ENCODE measurements around the gene LGALS9.
A peak's percentile ranks its signal among the peaks of the same experiment; 100 is the strongest.

The LGALS9 gene

DNA sequence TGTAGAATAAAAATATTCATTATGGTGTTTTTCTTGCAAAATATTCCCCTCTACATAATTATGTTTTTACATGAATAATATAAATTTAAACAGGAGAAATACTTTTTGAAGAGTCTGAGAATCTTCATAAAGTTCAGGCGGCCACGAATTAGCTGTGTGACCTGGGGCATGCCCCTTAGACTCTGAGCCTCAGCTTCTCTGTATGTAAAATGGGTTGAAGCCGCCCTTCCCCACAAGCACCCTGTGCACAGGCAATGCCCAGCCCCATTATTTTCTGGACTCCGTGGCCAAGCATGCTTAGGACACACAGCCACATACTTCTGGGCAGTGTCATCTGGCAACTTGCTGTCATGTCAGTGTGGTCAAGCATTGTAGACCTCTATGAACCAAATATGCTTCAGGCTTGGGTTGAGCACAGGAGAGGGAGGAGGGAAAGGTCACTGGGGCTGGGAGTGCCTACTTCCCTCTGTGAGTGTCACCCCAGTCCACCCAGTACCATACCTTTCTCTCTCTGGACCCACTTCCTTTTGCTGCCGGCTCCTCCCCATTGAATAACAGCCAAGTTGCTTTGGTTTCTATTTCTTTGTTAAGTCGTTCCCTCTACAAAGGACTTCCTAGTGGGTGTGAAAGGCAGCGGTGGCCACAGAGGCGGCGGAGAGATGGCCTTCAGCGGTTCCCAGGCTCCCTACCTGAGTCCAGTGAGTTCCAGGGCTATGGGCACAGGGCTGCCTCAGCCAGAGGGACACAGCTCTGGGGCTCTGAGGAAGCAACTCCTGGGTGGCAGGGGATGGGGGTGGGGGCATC is at the start of gene LGALS9:
Gene LGALS9, plus strand, starts transcription at position 582 of the 804 bp plus-strand sequence. Its CDS starts 78 bp downstream, at position 660.
- DNase-seq = peak; percentile 7 to 15

DNA sequence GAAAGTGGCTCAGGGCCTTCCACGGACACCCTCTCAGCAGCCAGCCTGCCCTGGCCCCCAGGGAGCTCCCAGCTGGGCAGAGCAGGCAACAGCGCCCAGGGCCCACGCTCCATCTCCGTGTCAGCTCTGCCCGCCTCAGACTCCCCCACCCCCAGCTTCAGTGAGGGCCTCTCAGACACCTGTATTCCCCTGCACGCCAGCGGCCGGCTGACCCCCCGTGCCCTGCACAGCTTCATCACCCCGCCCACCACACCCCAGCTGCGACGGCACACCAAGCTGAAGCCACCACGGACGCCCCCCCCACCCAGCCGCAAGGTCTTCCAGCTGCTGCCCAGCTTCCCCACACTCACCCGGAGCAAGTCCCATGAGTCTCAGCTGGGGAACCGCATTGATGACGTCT is 48.3 kb upstream of the LGALS9 start:
- DNase-seq = no peak

DNA sequence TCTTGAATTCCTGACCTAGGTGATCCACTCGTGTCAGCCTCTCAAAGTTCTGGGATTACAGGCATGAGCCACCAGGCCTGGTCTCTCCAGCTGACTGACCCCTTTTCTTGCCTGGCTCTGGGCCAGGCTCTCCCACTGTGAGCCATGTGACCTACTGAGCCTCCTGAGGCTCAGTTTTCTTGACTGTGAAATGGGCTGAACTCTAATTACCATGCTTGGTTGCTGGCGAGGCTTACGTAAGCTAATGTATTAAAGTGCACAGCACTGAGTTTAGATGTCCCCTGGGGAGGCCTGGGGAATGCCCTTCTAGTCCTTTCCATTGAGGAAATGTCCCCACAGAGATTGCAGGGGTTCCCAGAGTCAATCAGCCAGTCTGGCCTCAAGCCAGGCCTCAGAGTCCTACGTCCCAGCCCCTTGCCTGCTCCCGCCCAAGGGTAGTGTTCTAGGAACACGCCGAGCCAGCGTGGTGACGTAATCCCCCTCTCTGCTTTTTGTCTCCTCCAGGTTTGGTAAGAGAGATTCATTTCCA is 45.8 kb upstream of the LGALS9 start:
- no peak for DNase-seq

DNA sequence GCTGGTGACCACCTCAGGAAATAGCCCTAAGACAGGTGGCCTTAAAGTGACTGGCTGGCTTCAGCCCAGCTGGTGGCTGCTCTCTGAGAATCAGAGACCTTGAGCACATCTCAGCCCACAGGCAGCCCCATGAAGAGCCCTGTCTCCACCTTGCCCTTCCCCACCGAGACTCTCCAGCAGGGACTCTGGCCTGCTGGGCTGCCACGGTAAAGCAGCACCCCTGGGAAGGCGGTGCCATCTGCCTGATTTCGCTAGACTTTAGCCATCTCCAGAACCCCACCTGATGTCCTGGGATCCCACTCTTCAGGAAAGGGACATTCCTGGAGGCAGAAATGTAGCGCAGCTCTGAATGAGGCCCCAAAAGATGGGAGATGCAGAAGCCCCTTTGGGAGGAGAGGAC is 45.2 kb upstream of the LGALS9 start:
- DNase-seq = no peak

DNA sequence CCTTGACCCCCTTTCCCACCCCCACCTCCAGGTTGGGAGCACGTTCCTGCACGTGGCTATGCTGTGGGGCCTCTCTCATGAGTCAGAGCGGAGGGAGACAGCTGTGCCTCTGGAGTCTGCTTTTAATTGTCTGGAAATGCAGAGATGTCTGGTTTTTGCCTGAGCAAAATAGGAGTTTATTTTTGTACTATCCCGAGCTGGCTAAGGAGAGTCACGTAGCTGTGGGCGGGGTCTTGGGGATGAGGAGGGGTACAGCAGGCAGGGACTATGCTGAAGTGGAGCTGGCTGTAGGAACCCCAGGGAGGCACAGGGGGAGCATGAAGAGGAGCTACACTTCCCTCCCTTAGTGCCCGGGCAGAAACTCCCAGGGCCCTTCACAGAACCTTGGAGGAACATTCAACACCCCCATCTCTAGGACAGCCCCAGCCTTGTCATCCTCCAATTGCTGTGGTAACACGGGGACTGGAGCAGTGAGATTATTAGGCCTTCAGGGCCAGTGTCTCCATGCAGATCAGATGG is 44.7 kb upstream of the LGALS9 start:
- DNase-seq = no peak

DNA sequence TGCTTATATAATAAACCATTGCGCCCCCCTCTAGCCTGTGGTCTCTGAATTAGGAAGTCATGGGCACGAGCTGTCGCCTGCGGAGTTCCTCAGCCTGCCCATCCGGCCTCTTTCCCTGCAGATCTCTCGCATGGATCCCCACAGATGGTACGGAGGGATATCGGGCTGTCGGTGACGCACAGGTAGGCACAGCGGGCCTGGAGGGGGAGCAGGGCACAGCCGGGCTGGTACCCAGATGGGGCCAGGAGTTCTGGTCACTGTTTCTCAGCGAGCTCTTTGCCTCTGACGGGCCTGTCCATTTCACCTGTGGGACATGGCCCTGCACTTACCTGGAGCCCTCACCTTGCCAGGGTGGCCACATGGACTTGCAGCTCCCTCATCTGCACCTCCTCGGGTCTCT is 42.6 kb upstream of the LGALS9 start:
- no peak for DNase-seq

DNA sequence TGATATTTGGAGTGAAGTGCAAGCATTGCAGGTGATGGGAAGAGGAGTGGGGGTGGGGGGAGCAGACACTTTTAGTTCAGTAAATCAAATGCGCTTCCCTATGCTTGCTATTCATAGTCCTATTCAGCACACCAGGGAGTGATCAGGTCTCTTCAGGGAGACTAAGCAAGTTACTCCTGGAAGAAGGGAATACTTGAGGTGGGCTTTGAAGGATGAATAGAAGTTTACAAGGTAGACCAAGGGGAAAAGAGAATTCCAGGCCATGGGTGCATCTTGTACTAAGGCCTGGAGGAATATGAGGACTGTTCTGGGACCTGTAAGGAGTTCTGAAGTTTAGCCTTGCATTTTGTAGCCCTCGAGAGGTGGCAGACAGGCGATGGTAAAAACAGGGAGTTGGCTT is 40.1 kb upstream of the LGALS9 start:
- DNase-seq = no peak

DNA sequence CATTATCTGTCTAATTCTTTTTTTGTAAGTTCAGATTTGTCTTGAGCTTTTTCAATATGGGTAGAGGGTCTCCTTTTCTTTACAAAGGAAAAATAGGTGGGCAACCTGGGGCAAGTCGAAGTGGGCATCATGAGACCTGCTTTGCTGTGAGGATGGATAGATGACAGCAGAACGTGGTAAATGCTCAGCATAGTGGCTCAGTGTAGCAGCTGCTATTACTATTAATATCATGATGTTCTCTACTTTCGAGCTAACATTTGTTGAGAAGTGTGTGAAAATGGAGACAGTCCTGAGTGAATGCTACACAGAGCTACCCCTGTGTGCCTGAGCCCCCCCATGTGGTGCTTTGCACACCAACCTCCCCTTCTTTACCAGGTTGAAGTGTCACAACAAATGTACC is 39.0 kb upstream of the LGALS9 start:
- no peak for DNase-seq

DNA sequence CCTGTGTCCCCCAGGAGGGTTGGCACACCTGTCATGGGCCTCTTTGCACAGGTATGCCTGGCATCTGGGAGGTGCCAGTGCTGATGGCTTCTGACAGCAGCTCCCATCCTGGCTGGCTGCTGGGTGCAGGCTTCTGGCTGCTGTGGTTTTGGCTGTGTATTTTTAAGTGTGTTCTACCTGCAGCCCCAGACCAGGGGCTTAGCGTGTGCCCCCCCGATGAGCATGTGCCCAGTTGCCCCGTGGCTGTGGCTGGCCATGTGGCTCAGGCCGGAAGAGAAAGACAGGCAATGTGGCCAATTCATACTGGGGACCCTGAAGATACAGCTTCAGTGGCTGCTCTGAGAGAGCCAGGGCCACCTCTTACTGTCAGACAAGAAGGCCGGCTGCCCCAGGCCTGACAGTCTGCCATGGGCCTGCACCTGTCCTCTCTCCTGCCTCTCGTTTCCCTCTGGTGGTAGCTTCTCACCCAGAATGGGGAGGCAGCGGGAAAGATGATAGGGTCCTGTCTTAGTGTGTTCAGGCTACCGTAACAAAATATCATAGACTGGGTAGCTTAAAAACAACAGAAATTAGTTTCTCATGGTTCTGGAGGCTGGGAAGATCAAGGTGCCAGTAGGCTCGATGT is 37.6 kb upstream of the LGALS9 start:
- no peak for DNase-seq

DNA sequence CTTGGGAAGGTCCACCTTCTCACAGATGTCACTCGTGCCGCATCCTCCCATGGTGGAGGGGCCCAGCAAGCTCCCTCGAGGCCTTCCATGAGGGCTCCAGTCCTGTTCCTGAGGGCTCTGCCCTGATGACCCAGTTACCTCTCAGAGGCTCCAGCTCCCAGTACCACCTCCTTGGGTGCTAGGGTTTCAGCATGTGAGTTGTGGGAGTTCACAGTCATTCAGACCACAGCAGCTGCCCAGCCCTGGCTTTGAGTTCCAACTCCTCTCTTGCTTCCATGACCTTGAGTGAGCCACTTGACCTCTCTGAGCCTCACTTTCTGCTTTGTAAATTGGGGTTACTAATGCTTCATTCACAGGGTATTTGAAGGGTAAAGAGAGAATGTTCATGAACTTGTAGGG is 37.1 kb upstream of the LGALS9 start:
- no peak for DNase-seq

DNA sequence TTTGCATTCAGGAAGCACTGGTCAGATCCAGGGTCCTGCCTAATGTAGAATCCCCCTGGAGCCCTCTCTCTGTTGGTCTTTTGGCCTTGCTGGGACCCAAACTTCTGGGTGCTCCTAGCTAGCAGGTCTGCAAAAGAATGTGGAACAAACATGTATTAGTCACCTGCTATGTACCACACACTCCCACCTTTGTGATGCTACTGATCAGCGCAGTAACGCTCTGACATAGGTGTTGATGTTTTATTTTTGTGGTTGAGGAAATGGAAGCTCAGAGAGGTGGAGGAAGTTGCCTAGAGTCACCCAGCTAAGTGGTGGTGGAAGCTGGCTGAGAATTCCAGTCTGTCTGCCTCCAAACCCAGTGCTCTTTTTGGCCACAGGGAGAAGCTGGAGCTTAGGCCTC is 35.8 kb upstream of the LGALS9 start:
- no peak for DNase-seq

DNA sequence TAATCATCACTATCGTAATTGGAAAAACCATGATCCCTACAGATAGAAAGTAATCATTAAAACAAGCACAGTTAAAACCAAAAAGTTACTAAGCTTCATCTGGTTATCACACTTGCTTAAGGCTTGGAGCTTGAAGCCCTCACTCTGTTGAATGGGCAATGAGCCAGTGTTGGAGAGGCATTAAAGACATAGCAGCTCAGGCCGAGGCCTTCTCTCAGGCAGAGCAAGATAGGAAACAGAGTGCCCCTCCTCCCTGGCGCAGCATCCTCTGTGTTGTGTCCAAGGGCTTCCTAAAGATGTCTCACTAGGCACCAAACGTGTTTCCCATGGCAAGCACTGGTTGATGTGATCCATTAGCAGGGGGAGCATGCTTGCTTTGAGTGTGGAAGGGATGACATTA is 34.9 kb upstream of the LGALS9 start:
- DNase-seq = no peak

DNA sequence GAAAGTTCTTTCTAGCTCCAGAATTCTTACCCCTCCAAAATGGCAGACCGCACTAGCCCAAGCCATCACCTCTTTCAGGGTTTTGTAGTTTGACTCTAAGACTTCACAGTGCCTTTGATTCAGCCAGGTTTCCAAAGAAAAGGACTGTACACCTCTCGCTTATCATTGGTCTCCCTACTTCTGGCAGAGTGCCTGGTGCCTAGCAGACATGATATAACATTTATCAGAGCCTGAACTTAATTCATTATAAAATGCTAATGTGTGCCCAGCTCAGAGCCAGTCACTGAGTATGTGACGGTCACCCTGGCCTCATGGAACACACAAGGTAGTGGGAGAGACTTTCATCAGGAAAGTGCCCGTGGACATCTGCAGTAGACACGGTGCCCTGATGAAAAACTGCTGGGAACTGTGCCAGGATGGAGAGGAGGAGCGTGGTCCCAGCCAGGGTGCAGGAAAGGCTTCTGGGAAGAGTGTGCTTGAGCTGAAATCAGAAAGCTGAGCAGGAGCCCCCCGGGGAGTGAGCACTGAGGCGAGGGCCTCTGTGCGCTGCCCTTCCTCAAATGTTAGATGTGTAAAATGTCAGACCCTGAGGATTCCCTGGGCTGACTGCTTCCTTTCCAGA is 34.3 kb upstream of the LGALS9 start:
- no peak for DNase-seq

DNA sequence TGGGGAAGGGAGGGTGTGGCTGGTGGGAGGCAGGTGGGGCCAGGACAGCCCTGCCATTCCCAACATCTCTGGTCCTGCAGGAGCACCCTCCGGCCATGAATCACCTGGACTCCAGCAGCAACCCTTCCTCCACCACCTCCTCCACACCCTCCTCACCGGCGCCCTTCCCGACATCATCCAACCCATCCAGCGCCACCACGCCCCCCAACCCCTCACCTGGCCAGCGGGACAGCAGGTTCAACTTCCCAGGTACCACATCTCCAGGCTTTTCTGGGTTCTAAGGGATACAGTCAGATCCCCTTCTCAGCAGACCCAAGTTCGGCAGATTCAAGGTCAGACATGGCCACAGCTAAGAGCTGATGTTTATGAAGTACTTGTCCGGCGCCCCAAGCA is 33.8 kb upstream of the LGALS9 start:
- DNase-seq = no peak

DNA sequence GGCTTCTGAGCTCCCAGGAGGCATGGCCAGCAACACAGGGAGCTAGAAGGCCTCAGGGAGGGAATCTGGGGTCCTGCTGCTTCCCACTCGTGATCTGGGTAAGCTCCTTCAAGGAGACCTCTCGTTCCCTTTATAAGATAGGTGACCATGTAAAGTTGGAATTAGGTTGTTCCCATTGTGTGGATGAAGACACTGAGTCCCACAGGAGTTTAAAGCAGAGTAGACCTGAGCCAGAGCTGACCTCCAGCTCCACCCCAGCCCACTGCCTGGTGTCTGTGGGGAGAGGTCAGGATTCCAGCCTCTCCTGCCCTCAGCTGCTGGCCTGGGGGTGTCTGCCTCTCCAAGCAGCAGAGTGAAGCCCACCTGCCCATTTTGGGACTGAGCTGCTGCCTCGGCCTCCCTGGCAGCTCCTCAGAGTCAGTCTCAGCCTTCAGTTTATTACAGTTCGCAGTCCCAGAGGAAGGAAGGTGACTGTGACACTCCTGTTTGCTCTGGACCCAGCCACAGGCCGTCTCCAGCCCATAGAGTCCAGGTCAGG is 33.1 kb upstream of the LGALS9 start:
- no peak for DNase-seq

DNA sequence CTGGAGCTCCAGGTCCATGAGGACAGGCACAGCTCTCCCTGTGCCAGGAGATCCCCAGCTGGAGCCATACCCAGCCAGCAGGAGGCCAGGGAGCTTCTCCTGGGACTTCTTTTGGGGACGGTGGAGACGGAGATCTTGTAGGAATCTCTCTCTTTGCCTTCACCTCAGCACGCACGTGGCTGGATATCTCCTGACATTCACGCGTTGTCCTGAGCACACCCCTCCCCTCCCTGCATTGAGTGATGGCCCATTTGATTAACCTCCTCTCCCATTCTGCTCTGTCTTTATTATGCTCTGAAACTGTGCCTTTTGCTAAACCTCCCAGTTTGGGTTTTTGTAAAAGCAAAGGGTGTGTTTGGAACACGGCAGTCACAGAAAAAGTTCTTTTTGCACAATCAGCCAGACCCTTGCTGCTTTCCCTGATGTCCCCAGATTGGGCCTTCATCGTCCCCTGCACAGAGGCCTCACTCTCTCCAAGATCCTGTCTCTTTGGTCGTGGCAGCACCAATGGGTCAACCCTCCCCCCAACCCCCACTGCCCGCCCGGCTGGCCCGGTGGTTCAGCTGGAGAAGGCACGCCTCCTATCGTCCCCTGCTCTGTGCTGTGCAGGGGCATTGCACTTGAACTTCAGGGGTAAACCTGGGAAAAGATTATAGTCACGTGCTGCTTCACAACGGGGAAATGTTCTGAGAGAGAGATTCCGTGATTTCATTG is 32.5 kb upstream of the LGALS9 start:
- DNase-seq = no peak

DNA sequence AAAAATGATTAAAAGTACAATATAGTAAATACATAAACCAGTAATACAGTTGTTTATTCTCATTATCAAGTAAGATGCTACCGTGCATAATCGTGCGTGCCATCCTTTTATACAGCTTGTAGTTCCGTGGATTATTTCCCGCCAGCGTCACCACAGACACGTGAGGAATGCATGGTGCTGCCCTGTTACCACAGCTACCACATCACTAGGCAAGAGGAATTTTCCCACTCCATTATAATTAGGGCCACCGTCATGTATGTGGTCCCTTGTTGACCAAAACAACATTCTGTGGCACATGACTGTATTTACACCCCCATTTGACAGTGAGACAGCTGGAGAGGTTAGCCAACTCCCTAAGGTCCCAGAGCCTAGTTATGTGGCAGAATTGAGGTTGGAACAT is 30.5 kb upstream of the LGALS9 start:
- no peak for DNase-seq

DNA sequence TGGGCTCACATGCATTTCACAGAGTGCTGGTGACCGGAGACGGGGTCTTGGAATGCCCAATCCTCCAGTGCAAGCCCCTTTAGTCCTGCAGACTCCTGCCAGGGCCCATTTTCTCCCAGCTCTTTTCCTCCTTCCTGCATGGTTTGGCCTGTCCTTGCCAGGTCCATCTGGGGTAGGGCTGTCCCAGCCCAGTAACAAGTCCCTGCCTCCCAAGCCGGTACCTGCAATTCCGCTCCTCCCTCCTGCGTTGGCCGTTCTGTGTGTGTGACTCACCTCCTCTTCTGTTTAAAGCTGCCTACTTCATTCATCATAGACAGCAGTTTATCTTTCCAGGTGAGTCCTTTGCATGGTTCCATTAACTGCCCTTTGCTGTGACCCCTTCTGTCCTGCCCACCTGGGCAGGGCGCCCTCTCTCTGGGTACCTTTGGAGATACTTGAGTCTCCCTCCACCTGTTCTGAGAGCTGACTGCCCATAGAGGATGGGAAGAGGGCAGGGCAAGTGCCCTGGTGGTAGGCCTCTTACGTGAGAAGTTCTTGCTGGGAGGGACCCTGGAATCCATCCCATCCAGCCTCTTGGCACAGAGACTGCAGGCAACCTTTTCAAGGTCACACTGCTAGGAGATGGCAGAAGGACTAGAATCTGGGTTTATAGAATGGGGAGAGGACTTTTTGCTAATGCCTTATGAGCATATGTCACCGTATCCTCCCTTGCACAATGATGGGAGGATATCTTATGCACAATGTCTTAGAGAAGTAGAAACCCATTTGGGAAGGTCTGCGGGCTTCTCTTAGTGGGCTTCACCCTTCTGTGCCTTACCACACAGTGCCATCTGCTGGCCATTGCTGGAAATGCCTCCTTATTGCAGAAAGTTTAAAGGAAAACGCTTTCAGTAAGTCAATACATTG is 29.7 kb upstream of the LGALS9 start:
- peak; percentile 79 to 85 for DNase-seq

DNA sequence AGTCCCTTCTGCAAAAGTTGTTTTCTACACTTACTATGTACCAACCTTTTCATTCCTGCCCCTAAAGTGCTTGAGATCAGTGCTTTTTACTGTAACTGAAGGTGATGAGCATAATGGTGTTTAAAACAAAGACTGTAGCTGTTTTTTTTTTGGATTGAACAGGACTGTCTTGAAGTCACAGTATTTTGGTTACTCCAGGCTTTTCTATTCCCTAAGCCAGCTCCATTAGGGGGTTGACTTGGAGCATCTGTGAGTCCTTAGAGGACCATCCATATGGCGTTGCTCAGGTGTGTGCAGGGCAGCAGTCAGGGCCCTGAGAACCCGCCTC is 29.0 kb upstream of the LGALS9 start:
- DNase-seq = no peak

DNA sequence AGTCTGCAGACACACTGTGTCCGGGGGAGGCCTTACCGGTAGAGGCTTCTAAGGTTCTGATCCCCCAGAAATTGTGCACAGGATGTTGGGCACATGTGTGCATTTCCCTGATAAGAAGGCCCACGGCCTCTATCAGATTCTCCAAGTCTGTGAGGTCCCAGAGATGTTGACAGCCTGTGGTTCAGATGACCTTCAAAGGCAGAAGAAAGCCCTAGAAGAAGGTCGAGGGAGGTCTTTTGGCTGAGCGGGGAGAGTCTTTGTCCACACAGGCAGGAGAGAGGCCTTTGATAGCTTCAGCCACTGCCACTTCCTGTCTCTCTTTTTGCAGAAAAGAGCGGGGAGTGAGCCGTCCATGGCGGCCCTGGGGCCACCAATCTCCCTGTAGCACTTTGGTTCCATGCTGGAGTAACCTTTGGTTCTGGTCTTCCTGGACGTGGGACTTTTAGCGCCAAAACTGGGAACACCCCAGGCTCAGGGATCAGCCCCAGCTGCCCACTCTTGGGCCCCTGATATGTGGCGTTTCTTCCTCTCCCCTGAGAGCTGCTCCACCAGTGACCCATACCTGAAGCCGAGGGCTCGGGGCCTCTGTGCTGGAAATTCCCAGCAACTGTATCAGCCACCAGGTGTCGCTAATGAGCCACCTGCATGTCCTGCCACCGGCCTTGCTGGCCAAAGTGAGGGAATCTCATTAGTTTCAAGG is 28.1 kb upstream of the LGALS9 start:
- DNase-seq = peak; percentile 65 to 66

DNA sequence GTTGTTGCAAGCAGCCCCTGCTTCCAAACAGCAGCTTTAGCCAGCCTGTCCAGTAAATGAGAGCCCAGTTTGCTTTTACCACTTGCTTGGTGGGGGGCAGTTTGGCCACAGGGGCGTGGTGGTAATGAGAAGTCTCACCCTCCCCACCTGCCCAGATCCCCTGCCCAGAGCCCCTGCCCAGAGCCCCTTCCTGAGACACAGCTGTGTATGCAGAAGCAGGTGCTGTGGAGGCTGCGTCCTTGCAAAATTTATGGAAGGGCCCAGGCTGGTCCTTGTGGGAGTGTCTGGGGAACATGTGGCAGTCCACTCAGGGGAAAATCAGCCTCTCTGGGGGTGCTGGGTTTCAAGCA is 27.6 kb upstream of the LGALS9 start:
- DNase-seq = no peak

Data from activated CD4-positive, alpha-beta T cell treated with anti-CD3 and anti-CD28 coated beads, Interleukin-2, amount 50 U/mL, for 4 hours (primary cell).